Measurements from ENCODE around the gene ARHGEF37.

DNA sequence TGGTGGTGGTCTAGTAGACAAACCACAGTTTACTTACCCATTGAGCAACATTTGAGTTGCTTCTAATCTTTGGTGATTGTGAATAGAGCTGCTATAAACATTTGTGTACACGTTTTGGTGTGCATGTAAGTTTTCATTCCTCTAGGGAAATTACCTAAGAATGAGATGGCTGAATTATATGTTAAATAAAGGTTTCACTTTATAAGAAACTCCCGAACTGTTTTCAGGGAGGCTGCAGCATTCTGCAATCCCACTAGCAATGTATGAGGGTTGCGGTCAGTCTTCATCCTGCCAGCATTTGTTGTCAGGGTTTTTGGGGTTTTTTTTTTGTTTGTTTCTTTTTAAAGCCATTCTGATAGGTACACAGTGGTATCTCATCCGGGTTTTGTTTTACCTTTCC is 103.1 kb downstream of the ARHGEF37 start:
- TF ChIP-seq, protein P1, sequence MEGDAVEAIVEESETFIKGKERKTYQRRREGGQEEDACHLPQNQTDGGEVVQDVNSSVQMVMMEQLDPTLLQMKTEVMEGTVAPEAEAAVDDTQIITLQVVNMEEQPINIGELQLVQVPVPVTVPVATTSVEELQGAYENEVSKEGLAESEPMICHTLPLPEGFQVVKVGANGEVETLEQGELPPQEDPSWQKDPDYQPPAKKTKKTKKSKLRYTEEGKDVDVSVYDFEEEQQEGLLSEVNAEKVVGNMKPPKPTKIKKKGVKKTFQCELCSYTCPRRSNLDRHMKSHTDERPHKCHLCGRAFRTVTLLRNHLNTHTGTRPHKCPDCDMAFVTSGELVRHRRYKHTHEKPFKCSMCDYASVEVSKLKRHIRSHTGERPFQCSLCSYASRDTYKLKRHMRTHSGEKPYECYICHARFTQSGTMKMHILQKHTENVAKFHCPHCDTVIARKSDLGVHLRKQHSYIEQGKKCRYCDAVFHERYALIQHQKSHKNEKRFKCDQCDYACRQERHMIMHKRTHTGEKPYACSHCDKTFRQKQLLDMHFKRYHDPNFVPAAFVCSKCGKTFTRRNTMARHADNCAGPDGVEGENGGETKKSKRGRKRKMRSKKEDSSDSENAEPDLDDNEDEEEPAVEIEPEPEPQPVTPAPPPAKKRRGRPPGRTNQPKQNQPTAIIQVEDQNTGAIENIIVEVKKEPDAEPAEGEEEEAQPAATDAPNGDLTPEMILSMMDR (IDR thresholded peaks at IDR 0.05), result no peak
- no peak for TF ChIP-seq ZFX (IDR thresholded peaks at IDR 0.05; ENCODE audit: borderline replicate concordance)
